ENCODE data around the gene PRR12.
A peak's percentile ranks its signal among the peaks of the same experiment; 100 is the strongest.

The PRR12 gene

DNA sequence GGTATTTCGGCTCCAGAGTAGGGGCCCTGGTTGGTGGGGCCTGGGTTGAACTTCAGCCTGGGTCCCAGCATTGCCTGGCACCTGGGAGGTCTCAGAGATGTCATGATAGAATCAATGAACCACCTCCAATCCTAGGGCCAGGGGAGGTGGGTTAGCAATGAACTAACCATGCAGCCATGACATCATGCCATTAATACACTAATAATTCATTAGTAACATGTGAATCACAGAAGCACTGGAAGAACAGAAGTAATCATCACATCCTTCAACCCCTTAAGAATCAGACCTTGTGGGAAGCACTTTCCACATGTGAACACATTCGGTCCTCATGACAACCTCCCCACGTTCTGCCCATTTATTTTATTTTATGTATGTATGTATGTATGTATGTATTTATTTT is 17.6 kb upstream of the PRR12 start:
- Mint-ChIP-seq H3K36me3 (ENCODE audit: low read depth) (peaks cover 14% of the 10 kb centered on the region), H3K4me1 (peaks cover 30% of the 10 kb centered on the region), H3K27me3 (no peaks in the 10 kb centered on the region), H3K27ac (no peak overlapping the region), H3K9me3 (no peaks in the 10 kb centered on the region), H3K4me3 (no peak overlapping the region)
- no peak for DNase-seq
- ATAC-seq: no peak

DNA sequence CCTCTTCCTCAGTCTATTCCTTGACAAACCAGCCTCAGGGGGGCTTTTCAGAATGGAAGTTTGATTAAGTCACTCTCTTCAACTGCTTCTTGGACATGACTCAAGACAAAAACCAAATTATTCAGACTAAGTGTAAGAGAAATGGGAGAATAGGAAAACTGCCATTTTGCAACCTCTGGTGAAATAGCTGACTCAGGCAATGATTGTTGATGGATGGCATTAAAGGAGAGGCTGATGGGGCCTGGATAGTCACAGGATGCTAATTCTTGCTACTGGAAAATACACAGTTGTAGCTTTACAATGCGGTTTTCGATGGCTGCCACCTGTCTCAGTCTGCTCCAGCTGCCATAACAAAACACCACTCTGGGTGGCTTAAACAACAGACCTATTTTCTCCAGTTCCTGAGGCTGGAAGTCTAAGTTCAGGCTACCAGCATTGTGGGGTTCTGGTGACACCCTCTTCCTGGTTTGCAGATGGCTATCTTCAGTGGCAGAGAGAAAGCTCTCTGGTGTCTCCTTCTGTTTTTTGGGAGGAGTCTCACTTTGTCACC is 16.7 kb upstream of the PRR12 start:
- peaks cover 31% of the 10 kb centered on the region for H3K4me1 Mint-ChIP-seq
- H3K27ac Mint-ChIP-seq: no peak overlapping the region
- no peaks in the 10 kb centered on the region for H3K27me3 Mint-ChIP-seq
- H3K9me3 Mint-ChIP-seq: no peaks in the 10 kb centered on the region
- peaks cover 13% of the 10 kb centered on the region for H3K36me3 Mint-ChIP-seq (ENCODE audit: low read depth)
- ATAC-seq (no peak), DNase-seq (no peak)
- no peak overlapping the region for H3K4me3 Mint-ChIP-seq

DNA sequence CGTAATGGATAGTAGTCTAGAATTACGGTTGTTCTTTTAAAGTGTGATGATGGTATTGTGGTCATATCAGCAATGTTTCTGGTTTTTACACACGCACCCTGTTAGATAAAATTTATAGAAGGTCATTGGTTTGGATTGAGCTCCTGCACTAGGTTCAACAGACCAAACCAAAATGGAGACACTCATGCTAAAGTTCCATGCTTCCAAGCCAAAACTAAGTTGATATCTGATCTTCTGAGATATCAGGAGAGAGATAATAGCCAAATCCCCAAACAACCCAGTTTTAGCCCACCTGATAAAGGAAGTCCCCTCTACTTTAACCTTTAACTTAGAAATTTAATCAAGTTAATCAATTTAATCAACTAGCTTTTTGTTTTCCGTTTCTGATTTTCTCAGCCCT is 11.8 kb upstream of the PRR12 start:
- ATAC-seq: no peak

DNA sequence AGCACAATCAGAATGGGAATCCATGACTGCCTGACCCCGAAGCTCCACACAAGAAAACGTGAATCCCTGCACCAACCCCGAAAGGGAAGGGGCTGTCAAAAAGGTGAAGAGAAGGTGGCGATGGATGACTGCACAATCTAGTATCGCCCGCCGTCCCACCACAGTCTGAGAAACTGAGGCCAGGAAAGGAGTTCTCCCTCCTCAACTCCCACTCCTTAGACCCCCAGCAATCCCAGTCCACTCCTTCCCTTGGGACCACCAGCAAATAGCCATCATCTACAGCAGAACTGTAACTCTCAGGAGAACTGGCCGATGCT is 11.1 kb upstream of the PRR12 start:
- H3K36me3 Mint-ChIP-seq (ENCODE audit: low read depth): peaks cover 4% of the 10 kb centered on the region
- H3K4me3 Mint-ChIP-seq: peak overlapping the region; percentile 98
- H3K9me3 Mint-ChIP-seq: no peaks in the 10 kb centered on the region
- H3K27ac Mint-ChIP-seq: peak overlapping the region; percentile 97
- no peaks in the 10 kb centered on the region for H3K27me3 Mint-ChIP-seq
- peaks cover 28% of the 10 kb centered on the region for H3K4me1 Mint-ChIP-seq
- no peak for ATAC-seq
- no peak for DNase-seq

More for the DNA sequence above, 11.8 kb upstream of the PRR12 start:
- H3K4me3 Mint-ChIP-seq: peak overlapping the region; percentile 98
- no peaks in the 10 kb centered on the region for H3K9me3 Mint-ChIP-seq
- no peak for DNase-seq
- peak overlapping the region; percentile 97 for H3K27ac Mint-ChIP-seq
- H3K36me3 Mint-ChIP-seq (ENCODE audit: low read depth): peaks cover 7% of the 10 kb centered on the region
- peaks cover 28% of the 10 kb centered on the region for H3K4me1 Mint-ChIP-seq
- H3K27me3 Mint-ChIP-seq: no peaks in the 10 kb centered on the region

DNA sequence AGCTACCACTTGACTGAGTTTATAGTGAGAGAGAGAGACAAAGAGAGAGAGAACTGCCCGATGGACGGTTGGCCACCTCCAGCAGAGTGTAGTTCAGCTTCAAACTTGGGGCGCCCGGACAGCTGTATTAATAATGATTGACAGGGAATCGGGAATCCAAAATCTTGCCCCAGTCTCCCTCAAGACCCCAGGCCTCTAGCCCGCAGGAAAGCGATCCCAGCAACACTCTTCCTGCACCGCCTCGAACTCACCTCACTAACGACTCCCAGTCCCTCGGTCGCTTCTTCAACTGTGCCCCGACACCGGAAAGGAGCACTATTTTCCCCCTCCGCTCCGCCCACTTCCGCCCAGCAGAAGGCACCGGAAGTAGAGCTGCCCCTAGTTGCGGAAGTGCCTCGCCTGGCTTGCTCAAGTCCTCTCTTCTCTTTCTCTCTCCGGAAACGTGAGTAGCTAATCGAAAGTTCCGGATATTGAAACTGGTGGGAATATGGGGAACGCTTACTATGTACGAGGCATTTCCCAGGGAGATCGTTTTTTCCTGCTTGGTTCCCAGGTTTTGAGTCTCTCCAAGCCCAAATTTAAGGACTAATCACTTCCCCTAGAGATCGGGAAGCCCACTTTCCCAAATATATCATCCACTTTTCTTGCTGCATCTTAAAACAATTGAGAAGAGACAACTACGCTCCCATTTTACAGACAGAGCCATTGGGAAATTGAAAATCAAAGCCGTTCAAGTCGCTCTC is 10.5 kb upstream of the PRR12 start, which contains the start of gene NOSIP:
Gene NOSIP (minus strand): TSS at position 293 of the 743 bp plus-strand sequence. CDS start 19,865 bp downstream, outside the sequence.
- Mint-ChIP-seq H3K4me3 (peak within 1 kb of the TSS; percentile 98), H3K36me3 (ENCODE audit: low read depth) (peaks cover 2% of the 10 kb centered on the region), H3K4me1 (peaks cover 28% of the 10 kb centered on the region), H3K27ac (peak within 1 kb of the TSS; percentile 97), H3K9me3 (no peaks in the 10 kb centered on the region), H3K27me3 (no peaks in the 10 kb centered on the region)
- ATAC-seq (peak; percentile 99), DNase-seq (peak; percentile 97)

DNA sequence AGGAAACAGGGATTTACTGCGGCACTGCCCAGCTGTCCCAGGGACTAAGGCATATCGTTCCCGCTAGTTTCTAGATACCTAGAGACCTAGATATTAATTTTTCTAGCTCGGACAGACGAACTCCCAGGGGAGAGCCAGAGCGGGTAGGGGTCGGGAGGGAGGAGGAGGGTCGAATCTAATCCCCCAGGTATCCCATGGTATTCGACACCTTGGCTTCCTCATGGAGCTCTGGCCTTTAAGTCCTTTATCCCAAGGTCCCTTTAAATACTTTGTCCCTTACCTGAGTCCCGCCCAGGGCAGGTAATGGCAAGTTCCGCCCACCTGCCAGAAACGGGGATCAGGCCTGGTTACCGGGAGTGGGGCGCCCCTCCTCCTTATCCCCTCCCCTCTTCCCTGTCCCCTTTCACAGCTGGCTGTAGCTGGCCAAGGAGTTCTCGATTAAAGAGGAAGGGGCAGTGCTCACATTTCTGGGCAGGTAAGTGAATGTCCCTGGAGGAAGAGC is 9.9 kb upstream of the PRR12 start, which contains the start of gene PRRG2:
Gene PRRG2 (plus strand): TSS at position 310 of the 502 bp plus-strand sequence. CDS start 1,904 bp downstream, outside the sequence.
- H3K27ac Mint-ChIP-seq: peak within 1 kb of the TSS; percentile 97
- H3K9me3 Mint-ChIP-seq: no peaks in the 10 kb centered on the region
- DNase-seq (no peak), ATAC-seq (no peak)
- peaks cover 28% of the 10 kb centered on the region for H3K4me1 Mint-ChIP-seq
- H3K4me3 Mint-ChIP-seq: peak within 1 kb of the TSS; percentile 98
- no peaks in the 10 kb centered on the region for H3K27me3 Mint-ChIP-seq
- peaks cover 2% of the 10 kb centered on the region for H3K36me3 Mint-ChIP-seq (ENCODE audit: low read depth)

DNA sequence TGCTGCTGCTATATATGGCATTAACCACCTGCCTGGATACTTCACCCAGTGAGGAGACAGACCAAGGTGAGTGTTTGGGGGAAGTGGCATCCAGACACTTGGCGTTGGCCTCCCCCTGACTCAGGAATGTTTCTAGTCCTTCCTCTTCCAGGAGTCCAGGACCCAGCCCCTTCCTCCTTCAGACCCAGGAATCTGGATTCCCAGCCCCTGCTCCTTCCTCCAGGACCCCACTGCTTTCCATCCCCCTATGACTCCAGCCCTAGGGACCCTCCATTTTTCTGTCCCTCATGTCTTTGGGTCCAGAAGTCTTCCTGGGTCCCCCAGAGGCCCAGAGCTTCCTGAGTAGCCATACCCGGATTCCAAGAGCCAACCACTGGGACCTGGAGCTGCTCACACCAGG is 7.7 kb upstream of the PRR12 start:
- no peak for ATAC-seq
- H3K27me3 Mint-ChIP-seq: no peaks in the 10 kb centered on the region
- peaks cover 2% of the 10 kb centered on the region for H3K36me3 Mint-ChIP-seq (ENCODE audit: low read depth)
- H3K4me1 Mint-ChIP-seq: peaks cover 22% of the 10 kb centered on the region
- H3K9me3 Mint-ChIP-seq: no peaks in the 10 kb centered on the region
- no peak overlapping the region for H3K4me3 Mint-ChIP-seq
- no peak overlapping the region for H3K27ac Mint-ChIP-seq
- DNase-seq: no peak

DNA sequence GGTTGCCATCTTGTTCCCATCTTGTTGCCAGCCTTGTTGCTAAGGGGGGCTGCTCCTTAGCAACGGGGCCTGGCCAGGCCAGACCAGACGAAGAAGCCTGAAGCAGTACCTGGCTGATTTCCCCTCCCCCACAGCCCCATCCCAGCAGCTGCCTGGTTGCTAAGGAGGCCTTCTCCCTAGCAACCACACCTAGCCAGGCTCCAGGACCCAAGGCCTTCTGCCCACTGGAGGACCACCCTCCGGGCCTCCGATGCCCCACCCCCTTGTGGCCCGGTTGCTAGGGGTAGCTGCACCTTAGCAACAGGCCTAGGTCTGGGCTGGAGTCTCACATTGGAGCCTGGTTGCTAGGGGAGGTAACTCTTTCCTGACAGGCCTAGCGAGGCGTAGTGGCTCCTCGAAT is 6.0 kb upstream of the PRR12 start:
- Mint-ChIP-seq H3K27me3 (no peaks in the 10 kb centered on the region), H3K9me3 (no peaks in the 10 kb centered on the region), H3K27ac (no peak overlapping the region), H3K36me3 (ENCODE audit: low read depth) (peaks cover 2% of the 10 kb centered on the region), H3K4me3 (no peak overlapping the region), H3K4me1 (peaks cover 19% of the 10 kb centered on the region)
- ATAC-seq (no peak), DNase-seq (no peak)

DNA sequence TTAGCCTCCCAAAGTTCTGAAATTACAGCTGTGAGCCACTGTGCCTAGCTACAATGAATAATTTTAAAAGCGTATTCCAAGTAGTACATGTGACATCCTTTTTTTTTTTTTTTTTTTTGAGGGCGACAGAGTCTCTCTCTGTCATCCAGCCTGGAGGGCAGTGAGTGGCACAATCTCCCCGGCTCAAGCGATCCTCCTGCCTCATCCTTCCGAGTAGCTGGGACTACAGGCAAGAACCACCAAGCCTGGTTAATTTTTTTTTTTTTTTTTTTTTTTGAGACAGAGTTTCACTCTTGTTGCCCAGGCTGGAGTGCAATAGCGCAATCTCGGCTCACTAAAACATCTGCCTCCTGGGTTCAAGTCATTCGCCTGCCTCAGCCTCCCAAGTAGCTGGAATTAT is 3.8 kb upstream of the PRR12 start:
- no peak for ATAC-seq
- no peaks in the 10 kb centered on the region for H3K36me3 Mint-ChIP-seq (ENCODE audit: low read depth)
- H3K4me3 Mint-ChIP-seq: no peak overlapping the region
- H3K27ac Mint-ChIP-seq: no peak overlapping the region
- no peaks in the 10 kb centered on the region for H3K9me3 Mint-ChIP-seq
- H3K27me3 Mint-ChIP-seq: no peaks in the 10 kb centered on the region
- DNase-seq: no peak
- peaks cover 16% of the 10 kb centered on the region for H3K4me1 Mint-ChIP-seq

DNA sequence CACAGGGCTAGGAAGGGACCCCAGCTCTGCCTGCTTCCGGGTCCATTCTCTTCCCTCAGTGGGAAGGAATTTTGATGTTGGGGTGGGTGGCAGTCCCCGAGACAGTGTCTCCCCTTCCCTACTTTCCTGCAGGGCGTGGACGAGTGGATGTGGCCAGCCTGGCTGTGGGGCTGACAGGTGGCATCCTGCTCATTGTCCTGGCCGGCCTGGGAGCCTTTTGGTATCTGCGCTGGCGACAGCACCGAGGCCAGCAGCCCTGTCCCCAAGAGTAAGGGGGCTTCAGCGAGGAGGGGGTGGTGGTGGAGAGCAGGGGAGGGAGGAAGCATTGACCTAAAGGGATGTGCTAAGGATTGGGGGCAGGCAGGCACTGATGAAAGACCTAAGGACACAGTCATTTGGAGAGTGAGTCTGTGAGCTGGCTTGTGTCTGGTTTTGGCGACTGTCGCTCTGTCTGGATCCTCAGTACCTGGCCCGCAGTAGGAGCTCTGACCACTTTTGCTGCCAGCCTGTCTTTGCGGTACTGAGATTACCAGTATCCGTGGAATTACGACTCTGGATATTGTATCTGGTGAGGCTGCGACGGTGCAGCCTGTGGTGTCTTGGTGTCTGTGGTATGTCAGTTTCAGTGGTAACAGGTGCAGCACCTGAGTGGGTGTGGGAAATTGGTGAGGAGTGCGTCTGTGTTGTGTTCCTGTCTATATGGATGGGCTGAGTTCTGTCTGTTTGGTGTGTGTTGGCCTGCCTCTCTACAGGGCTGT is 2.4 kb upstream of the PRR12 start:
- ATAC-seq (no peak), DNase-seq (no peak)
- no peak overlapping the region for H3K27ac Mint-ChIP-seq
- no peak overlapping the region for H3K4me3 Mint-ChIP-seq
- H3K36me3 Mint-ChIP-seq (ENCODE audit: low read depth): peaks cover 3% of the 10 kb centered on the region
- peaks cover 24% of the 10 kb centered on the region for H3K4me1 Mint-ChIP-seq
- no peaks in the 10 kb centered on the region for H3K9me3 Mint-ChIP-seq
- H3K27me3 Mint-ChIP-seq: no peaks in the 10 kb centered on the region

DNA sequence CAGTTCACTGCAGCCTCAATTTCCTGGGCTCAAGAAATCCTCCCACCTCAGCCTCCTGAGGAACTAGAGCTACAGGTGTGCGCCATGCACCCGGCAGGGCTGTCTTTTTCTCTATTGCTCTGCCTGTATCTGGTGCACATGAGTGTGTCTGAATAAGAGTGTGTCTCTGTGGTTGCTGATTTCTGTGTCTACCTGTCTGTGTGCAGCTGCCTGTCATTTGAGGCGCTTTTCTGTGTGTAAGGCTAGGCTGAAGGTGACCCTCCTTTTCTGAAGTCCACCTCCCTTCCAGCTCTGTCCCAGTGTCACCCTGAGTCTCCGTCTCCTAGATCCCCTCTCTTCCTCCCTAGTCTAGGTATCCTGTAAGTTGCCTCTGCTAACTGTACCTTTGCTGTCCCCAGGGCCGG is 1.5 kb upstream of the PRR12 start:
- Mint-ChIP-seq H3K27ac (peak overlapping the region; percentile 25), H3K9me3 (no peaks in the 10 kb centered on the region), H3K4me1 (peaks cover 31% of the 10 kb centered on the region), H3K27me3 (no peaks in the 10 kb centered on the region), H3K36me3 (ENCODE audit: low read depth) (peaks cover 9% of the 10 kb centered on the region), H3K4me3 (no peak overlapping the region)
- ATAC-seq: no peak
- no peak for DNase-seq

DNA sequence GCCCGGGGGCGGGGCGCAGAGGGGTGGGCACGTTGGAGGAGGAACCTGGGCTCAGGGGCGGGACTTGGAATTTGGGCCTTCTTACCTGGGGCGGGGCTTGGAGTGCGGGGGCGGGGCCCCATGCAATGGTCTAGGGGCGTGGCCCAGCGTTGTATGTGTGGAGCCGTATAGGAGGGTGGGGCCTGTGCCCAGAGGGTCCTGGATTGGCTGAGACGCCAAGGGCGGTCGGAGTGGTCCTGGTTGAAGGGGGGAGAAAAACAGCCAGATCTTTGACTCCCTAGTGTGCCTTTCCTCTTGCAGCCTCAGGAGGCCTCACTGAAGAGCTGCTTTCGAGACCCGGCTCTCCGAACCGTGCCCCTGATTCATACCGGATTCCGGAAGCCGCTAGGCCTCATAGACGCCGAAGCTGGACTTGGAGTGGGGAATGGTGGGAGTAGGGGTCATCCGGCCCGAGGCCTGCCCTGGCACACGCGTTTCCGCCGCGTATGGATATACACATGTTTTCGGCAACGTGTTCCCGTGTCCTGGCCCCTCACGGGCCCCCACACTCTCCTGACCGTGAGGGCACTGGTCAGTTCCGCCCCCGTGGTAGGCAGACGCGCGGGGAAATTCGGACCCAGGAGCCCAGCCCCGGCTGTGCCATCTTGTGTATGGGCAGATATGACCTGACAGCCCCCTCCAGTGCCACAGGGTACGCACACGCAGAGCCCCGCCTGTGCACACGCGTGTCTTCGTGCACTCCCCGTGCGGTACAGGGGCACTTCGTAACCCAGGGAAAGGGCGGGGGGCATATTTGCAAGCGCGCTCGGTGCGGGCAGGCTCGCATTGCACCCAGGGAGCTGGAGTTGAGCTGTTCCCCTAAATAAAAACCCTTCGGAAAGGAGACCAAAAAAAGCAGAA is 661 bp upstream of the PRR12 start:
- peak overlapping the region; percentile 89 for H3K4me3 Mint-ChIP-seq
- H3K36me3 Mint-ChIP-seq (ENCODE audit: low read depth): peaks cover 9% of the 10 kb centered on the region
- peaks cover 31% of the 10 kb centered on the region for H3K4me1 Mint-ChIP-seq
- DNase-seq (peak; percentile 94), ATAC-seq (peak; percentile 85)
- no peaks in the 10 kb centered on the region for H3K9me3 Mint-ChIP-seq
- H3K27me3 Mint-ChIP-seq: no peaks in the 10 kb centered on the region
- peak overlapping the region; percentile 88 for H3K27ac Mint-ChIP-seq

DNA sequence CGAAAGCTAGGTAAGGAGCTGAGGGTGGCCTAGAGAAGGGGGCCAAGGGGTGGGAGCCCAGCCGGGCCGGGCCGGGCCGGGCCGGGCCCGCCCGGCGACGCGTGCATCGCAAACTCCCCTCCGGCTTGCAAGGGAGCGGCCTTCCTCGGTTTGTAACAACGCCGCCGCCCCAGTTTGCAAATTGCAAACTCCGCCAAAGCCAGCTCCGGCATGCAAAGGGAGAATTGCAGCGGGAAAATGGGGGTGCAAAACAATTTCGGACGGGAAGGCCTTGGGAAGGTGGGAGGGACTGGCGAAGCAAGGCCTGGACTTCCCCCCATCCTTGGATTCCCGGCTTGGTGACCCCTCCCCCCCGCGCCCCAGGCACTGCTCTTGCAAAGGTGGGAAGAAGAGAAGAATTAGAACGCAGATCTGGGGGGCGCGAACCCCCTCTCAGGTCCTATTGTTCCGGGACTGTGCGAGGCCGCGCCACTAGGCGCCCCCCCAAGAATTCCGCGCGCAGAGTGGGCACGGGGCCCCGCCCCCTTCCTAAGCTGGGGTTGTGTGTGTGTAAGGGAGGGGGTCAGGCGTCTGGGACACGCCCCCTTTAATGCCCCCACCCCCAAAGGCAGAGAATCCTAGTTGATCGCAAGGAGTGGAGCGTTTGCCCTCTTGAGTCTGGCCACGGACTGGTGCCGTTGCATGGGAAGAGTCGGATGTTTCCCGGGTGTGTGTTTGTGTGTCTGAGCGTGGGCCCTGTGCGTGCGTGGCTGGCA is 926 bp downstream of the PRR12 start:
- Mint-ChIP-seq H3K4me3 (peak overlapping the region; percentile 89), H3K4me1 (peaks cover 31% of the 10 kb centered on the region), H3K27me3 (no peaks in the 10 kb centered on the region), H3K9me3 (no peaks in the 10 kb centered on the region), H3K36me3 (ENCODE audit: low read depth) (peaks cover 9% of the 10 kb centered on the region), H3K27ac (peak overlapping the region; percentile 90)
- peak; percentile 60 for DNase-seq
- no peak for ATAC-seq

All from activated naive CD8-positive, alpha-beta T cell treated with anti-CD3 and anti-CD28 coated beads, Interleukin-2, amount 50 U/mL, for 24 hours (primary cell).